SK-N-SH treated with all-trans-retinoic acid at 6 μM for 48 hours (cell line): ENCODE results near the gene CTIF.

ENCODE experiments used
- ATAC-seq: fragments of 200-7000 bp; cut with Tn5 transposase; 3 replicates; pipeline ENCODE4 v1.9.1; 2020; ENCODE audit warnings: mild to moderate bottlenecking, moderate library complexity
- ARNTL ChIP-seq: fragments of 450-650 bp; formaldehyde crosslinking; IDR thresholded peaks from 2 replicates; pipeline ENCODE4 v1.5.0; 2020; ENCODE audit warnings: low read depth, mild to moderate bottlenecking, moderate library complexity, borderline replicate concordance
- CSDC2 ChIP-seq: fragments of 250-450 bp; sonication (Bioruptor Pico); IDR thresholded peaks from 2 replicates; pipeline ENCODE4 v1.5.0; 2020; ENCODE audit warnings: mild to moderate bottlenecking, moderate library complexity
- ESRRG ChIP-seq: fragments of 250-450 bp; sonication (Bioruptor Pico); IDR thresholded peaks from 2 replicates; pipeline ENCODE4 v1.6.1; 2021; ENCODE audit warnings: mild to moderate bottlenecking
- GLIS3 ChIP-seq: fragments of 250-450 bp; sonication (Bioruptor Pico); IDR thresholded peaks from 2 replicates; pipeline ENCODE4 v1.5.0; 2020; ENCODE audit warnings: mild to moderate bottlenecking, moderate library complexity
- ISL1 ChIP-seq: fragments of 250-450 bp; sonication (Bioruptor Pico); IDR thresholded peaks from 2 replicates; pipeline ENCODE4 v2.1.2; 2022; ENCODE audit warnings: mild to moderate bottlenecking, moderate library complexity
- OSR1 ChIP-seq: fragments of 250-450 bp; sonication (Bioruptor Pico); IDR thresholded peaks from 2 replicates; pipeline ENCODE4 v1.8.0; 2022; ENCODE audit warnings: moderate library complexity, mild to moderate bottlenecking, inconsistent platforms
- PPARA ChIP-seq: fragments of 250-450 bp; sonication (Bioruptor Pico); IDR thresholded peaks from 2 replicates; pipeline ENCODE4 v1.5.0; 2020; ENCODE audit warnings: mild to moderate bottlenecking, borderline replicate concordance
- RARB ChIP-seq: fragments of 250-450 bp; sonication (Bioruptor Pico); IDR thresholded peaks from 2 replicates; pipeline ENCODE4 v1.8.0; 2021; ENCODE audit warnings: mild to moderate bottlenecking, moderate library complexity
- TCF4 ChIP-seq: fragments of 250-450 bp; sonication (Bioruptor Pico); IDR thresholded peaks from 2 replicates; pipeline ENCODE4 v1.8.0; 2021; ENCODE audit warnings: mild to moderate bottlenecking, moderate library complexity, borderline replicate concordance
- TOX ChIP-seq: fragments of 250-450 bp; sonication (Bioruptor Pico); IDR thresholded peaks from 2 replicates; pipeline ENCODE4 v1.8.0; 2021; ENCODE audit warnings: mild to moderate bottlenecking, moderate library complexity, borderline replicate concordance
- ZC3H10 ChIP-seq: fragments of 250-450 bp; sonication (Bioruptor Pico); IDR thresholded peaks from 2 replicates; pipeline ENCODE4 v1.5.1; 2021; ENCODE audit warnings: mild to moderate bottlenecking, moderate library complexity
- ZFP3 ChIP-seq: fragments of 250-450 bp; sonication (Bioruptor Pico); IDR thresholded peaks from 2 replicates; pipeline ENCODE4 v1.5.0; 2020; ENCODE audit warnings: mild to moderate bottlenecking, moderate library complexity
- ZNF565 ChIP-seq: fragments of 450-650 bp; formaldehyde crosslinking; conservative IDR thresholded peaks from 2 replicates; pipeline ENCODE4 v1.5.0; 2020; ENCODE audit warnings: low read depth, mild to moderate bottlenecking, moderate library complexity
- ZNF70 ChIP-seq: fragments of 450-650 bp; formaldehyde crosslinking; IDR thresholded peaks from 2 replicates; pipeline ENCODE4 v1.5.0; 2020; ENCODE audit warnings: mild to moderate bottlenecking, moderate library complexity
- ZNF8 ChIP-seq: fragments of 450-650 bp; formaldehyde crosslinking; IDR thresholded peaks from 2 replicates; pipeline ENCODE4 v1.5.0; 2020; ENCODE audit warnings: mild to moderate bottlenecking, moderate library complexity
- TF ChIP-seq, protein P1 (sequence below): fragments of 250-450 bp; sonication (Bioruptor Pico); IDR thresholded peaks from 2 replicates; pipeline ENCODE4 v1.8.0; 2021; ENCODE audit warnings: low read depth, mild to moderate bottlenecking, moderate library complexity, borderline replicate concordance
- TF ChIP-seq, protein P2 (sequence below): fragments of 250-450 bp; sonication (Bioruptor Pico); IDR thresholded peaks from 2 replicates; pipeline ENCODE4 v1.5.1; 2020; ENCODE audit warnings: low read depth, mild to moderate bottlenecking, moderate library complexity
- TF ChIP-seq, protein P3 (sequence below): fragments of 250-450 bp; sonication (Bioruptor Pico); IDR thresholded peaks from 2 replicates; pipeline ENCODE4 v1.8.0; 2020; ENCODE audit warnings: mild to moderate bottlenecking, moderate library complexity, borderline replicate concordance
- TF ChIP-seq, protein P4 (sequence below): fragments of 250-450 bp; sonication (Bioruptor Pico); IDR thresholded peaks from 2 replicates; pipeline ENCODE4 v1.5.1; 2021; ENCODE audit warnings: mild to moderate bottlenecking, moderate library complexity
- TF ChIP-seq, protein P5 (sequence below): fragments of 250-450 bp; sonication (Bioruptor Pico); IDR thresholded peaks from 2 replicates; pipeline ENCODE4 v1.5.0; 2020; ENCODE audit warnings: mild to moderate bottlenecking, moderate library complexity

CTIF gene

DNA sequence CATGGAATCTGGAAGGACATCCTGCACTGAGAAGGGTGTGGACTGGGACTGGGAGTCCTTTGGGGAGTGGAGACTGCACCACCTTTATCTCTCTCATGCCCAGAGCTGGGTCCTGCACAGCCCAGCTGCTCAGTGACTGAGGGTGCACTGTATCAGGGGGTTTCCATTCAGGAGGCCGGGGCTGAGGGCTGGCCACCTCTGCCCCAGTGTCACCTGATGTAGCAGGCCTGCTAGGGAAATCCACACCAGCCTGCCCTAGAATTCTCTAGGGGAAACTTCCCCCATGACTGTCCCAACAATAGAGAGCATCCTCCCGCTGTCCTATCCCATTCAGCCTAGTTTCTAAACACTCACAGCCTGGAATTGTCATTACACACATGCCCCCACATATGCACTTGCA, 116.7 kb downstream of the CTIF start:
- TF ChIP-seq, protein P1, sequence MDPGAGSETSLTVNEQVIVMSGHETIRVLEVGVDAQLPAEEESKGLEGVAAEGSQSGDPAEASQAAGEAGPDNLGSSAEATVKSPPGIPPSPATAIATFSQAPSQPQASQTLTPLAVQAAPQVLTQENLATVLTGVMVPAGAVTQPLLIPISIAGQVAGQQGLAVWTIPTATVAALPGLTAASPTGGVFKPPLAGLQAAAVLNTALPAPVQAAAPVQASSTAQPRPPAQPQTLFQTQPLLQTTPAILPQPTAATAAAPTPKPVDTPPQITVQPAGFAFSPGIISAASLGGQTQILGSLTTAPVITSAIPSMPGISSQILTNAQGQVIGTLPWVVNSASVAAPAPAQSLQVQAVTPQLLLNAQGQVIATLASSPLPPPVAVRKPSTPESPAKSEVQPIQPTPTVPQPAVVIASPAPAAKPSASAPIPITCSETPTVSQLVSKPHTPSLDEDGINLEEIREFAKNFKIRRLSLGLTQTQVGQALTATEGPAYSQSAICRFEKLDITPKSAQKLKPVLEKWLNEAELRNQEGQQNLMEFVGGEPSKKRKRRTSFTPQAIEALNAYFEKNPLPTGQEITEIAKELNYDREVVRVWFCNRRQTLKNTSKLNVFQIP (CRISPR knock-in tag), result no peak
- TF ChIP-seq CSDC2 (no peak), ZFP3 (CRISPR knock-in tag) (no peak), ZC3H10 (CRISPR knock-in tag) (no peak), ZNF70 (CRISPR knock-in tag) (no peak), ESRRG (CRISPR knock-in tag) (no peak), PPARA (CRISPR knock-in tag) (no peak), OSR1 (no peak), ZNF565 (no peak), ZNF8 (CRISPR knock-in tag) (no peak), ISL1 (no peak)
- TF ChIP-seq, protein P2, sequence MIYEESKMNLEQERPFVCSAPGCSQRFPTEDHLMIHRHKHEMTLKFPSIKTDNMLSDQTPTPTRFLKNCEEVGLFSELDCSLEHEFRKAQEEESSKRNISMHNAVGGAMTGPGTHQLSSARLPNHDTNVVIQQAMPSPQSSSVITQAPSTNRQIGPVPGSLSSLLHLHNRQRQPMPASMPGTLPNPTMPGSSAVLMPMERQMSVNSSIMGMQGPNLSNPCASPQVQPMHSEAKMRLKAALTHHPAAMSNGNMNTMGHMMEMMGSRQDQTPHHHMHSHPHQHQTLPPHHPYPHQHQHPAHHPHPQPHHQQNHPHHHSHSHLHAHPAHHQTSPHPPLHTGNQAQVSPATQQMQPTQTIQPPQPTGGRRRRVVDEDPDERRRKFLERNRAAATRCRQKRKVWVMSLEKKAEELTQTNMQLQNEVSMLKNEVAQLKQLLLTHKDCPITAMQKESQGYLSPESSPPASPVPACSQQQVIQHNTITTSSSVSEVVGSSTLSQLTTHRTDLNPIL (CRISPR knock-in tag), result no peak
- TF ChIP-seq, protein P3, sequence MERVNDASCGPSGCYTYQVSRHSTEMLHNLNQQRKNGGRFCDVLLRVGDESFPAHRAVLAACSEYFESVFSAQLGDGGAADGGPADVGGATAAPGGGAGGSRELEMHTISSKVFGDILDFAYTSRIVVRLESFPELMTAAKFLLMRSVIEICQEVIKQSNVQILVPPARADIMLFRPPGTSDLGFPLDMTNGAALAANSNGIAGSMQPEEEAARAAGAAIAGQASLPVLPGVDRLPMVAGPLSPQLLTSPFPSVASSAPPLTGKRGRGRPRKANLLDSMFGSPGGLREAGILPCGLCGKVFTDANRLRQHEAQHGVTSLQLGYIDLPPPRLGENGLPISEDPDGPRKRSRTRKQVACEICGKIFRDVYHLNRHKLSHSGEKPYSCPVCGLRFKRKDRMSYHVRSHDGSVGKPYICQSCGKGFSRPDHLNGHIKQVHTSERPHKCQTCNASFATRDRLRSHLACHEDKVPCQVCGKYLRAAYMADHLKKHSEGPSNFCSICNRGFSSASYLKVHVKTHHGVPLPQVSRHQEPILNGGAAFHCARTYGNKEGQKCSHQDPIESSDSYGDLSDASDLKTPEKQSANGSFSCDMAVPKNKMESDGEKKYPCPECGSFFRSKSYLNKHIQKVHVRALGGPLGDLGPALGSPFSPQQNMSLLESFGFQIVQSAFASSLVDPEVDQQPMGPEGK (CRISPR knock-in tag), result no peak
- TF ChIP-seq, protein P4, sequence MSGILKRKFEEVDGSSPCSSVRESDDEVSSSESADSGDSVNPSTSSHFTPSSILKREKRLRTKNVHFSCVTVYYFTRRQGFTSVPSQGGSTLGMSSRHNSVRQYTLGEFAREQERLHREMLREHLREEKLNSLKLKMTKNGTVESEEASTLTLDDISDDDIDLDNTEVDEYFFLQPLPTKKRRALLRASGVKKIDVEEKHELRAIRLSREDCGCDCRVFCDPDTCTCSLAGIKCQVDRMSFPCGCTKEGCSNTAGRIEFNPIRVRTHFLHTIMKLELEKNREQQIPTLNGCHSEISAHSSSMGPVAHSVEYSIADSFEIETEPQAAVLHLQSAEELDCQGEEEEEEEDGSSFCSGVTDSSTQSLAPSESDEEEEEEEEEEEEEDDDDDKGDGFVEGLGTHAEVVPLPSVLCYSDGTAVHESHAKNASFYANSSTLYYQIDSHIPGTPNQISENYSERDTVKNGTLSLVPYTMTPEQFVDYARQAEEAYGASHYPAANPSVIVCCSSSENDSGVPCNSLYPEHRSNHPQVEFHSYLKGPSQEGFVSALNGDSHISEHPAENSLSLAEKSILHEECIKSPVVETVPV (CRISPR knock-in tag), result no peak
- peak; percentile 12 for ATAC-seq

DNA sequence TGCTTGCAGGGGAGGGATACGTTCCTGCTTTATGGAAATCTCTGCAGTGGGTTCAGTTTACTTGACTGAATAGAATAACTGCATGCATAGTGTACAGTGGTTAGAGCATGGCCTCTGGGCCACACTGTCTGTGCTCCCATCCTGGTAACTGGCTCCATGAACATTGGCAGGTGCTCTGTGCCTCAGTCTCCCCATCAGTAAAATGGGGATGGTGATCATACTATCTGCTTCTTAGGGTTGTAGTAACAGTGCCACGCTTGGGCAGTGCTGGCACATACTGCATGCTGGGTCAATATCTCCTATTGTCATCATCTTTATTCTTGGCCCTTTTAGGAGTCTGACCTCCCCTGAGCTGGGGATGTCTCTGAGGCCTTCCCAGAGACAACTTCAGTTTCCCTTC, 117.3 kb downstream of the CTIF start:
- no peak; the same call in 2 of the 3 replicates for ATAC-seq
- no peak for TF ChIP-seq TCF4
- TF ChIP-seq, protein P5, sequence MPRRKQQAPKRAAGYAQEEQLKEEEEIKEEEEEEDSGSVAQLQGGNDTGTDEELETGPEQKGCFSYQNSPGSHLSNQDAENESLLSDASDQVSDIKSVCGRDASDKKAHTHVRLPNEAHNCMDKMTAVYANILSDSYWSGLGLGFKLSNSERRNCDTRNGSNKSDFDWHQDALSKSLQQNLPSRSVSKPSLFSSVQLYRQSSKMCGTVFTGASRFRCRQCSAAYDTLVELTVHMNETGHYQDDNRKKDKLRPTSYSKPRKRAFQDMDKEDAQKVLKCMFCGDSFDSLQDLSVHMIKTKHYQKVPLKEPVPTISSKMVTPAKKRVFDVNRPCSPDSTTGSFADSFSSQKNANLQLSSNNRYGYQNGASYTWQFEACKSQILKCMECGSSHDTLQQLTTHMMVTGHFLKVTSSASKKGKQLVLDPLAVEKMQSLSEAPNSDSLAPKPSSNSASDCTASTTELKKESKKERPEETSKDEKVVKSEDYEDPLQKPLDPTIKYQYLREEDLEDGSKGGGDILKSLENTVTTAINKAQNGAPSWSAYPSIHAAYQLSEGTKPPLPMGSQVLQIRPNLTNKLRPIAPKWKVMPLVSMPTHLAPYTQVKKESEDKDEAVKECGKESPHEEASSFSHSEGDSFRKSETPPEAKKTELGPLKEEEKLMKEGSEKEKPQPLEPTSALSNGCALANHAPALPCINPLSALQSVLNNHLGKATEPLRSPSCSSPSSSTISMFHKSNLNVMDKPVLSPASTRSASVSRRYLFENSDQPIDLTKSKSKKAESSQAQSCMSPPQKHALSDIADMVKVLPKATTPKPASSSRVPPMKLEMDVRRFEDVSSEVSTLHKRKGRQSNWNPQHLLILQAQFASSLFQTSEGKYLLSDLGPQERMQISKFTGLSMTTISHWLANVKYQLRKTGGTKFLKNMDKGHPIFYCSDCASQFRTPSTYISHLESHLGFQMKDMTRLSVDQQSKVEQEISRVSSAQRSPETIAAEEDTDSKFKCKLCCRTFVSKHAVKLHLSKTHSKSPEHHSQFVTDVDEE (CRISPR knock-in tag), result no peak
- no peak for TF ChIP-seq TOX
- TF ChIP-seq RARB (CRISPR knock-in tag), result no peak
- TF ChIP-seq ESRRG (CRISPR knock-in tag), result no peak
- no peak for TF ChIP-seq CSDC2
- no peak for TF ChIP-seq ZFP3 (CRISPR knock-in tag)
- TF ChIP-seq ZNF565, result no peak
- TF ChIP-seq ARNTL (CRISPR knock-in tag), result no peak
- TF ChIP-seq ISL1, result no peak
- TF ChIP-seq, protein P1 (CRISPR knock-in tag), result no peak
- no peak for TF ChIP-seq PPARA (CRISPR knock-in tag)
- no peak for TF ChIP-seq GLIS3 (CRISPR knock-in tag)
- TF ChIP-seq, protein P4 (CRISPR knock-in tag), result no peak
- TF ChIP-seq ZNF8 (CRISPR knock-in tag), result no peak
